Measurements from ENCODE around the gene YPEL1. TPM values are rescaled to one million over a fixed set of nuclear protein-coding genes. Genes with fewer than 3 reads are reported as not detected.

Gene YPEL1
- total and polyA plus RNA-seq, 2 of the 8 experiments (the other 6 are each of a cell fraction or from before 2014, with no cell fraction given) = 6.0 to 6.7 TPM

DNA sequence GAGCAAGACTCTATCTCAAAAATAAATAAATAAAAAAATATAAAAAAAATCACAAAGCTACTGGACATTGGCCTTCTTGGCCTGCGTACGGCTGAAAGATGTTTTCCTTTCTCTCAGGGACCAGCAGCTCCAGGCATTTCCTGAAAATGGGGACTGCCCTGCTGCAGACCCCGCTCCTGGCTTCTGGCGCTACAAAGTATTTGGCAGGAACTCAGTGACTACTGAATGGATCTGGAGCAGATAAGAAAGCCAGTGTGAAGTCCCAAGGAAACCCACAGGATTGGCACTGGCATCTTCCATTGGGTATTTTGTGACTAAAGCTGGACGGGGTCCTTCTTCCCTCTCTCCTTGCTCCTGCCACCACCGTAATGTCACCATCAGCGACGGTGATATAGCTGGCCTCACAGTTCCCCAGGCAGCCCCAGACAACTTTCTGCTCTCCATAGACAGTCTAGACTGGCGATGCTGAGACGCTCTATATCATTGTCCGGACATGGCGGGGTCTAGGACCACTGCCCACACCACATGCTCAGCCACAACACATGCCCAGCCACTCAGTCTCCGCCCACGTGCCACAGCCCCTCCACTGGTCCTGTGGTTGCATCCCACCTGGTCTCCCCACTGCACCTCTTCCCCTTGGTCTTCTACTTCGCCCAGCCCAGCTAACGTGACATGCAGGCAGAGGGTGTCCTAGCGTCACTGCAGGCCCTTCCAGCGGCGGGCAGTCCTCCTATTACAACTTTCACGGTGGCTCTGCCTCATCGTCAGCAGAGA lies 22.7 kb upstream of the YPEL1 start (continued):
- TF ChIP-seq SP2 (IDR thresholded peaks at IDR 0.05; ENCODE audit: low read length) = no peak
- TF ChIP-seq POLR2A (IDR thresholded peaks at IDR 0.05; ENCODE audit: control extremely low read depth in 1 of 2, low read depth in 2 of 2, low read length in 2 of 2) = no peak
- peak; percentile 16; the same call in 1 of the 2 replicates for TF ChIP-seq SUZ12 (IDR thresholded peaks at IDR 0.05; ENCODE audit: low read length)
- TF ChIP-seq, protein P1, sequence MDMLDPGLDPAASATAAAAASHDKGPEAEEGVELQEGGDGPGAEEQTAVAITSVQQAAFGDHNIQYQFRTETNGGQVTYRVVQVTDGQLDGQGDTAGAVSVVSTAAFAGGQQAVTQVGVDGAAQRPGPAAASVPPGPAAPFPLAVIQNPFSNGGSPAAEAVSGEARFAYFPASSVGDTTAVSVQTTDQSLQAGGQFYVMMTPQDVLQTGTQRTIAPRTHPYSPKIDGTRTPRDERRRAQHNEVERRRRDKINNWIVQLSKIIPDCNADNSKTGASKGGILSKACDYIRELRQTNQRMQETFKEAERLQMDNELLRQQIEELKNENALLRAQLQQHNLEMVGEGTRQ (IDR thresholded peaks at IDR 0.05; ENCODE audit: low read length) = no peak
- no peak for TF ChIP-seq NANOG (IDR thresholded peaks at IDR 0.05; ENCODE audit: insufficient read depth, low read depth, low read length, poor library complexity, severe bottlenecking)
- no peak for TF ChIP-seq RAD21 (IDR thresholded peaks at IDR 0.05 in 1 of 2, conservative IDR thresholded peaks at IDR 0.05 in 1 of 2; ENCODE audit: low read depth in 2 of 2, low read length in 2 of 2)

Measured in H1 (cell line).